ENCODE data around the gene AFF2. TPM values are rescaled to one million over a fixed set of nuclear protein-coding genes. Genes with fewer than 3 reads are reported as not detected.

The AFF2 gene
- total RNA-seq, 2 donors from 2014 or later, result 0.09 to 0.42 TPM

DNA sequence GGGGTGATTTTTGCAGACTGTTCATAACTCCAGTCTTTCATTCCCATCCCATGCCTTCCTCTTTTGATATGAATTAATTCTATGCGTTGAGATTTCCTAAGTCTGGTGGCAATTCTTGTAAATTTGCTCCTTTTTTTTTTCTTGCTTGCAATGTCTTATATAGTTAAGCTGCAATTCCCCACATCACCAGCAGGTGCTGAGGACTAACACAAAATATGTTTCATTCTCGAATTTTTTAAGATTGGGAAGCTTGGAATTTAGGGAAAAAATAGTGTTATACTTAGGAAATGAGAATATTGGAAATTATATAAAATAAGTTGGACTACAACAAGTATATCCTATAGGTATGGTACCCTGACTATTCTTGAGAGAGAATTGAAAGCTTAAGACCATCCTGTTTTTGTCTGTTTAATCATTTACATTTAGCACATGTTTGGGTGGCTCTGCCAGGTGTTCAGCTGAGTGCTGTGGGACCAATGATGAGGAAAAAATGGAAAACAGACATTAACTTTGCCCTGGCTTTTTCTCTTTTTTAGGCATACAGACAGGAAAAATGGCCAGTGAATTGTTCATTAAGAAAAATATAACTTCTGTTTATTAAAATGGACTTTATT, 30.2 kb downstream of the AFF2 start:
- intact Hi-C loops (cut with DNase I, micrococcal nuclease), result loop anchor here in 1 of 2 donors (10.0 kb wide), 1 partner anchor 56 kb away; no protein-coding TSS in a partner anchor
- DNase-seq, result peak in 1 of 2 donors; percentile 7
- ATAC-seq, result no peak

DNA sequence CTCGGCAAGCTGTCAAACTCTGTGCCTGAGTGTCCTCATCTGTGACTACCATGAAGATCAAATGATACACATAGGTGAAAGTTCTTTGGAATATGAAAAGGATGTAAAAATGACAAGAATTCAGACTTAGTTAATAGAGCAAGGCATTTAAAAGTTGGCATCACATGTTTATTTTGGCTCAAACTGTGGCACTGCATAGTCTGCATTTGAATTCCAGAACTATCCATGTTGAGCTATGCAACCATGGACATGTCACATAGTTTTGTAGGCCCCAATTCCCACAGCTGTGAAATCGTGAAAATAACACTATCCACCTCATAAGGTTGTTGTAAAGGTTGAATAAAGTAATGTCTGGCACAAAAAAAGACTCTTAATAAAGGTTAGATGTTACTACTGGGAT, 33.9 kb downstream of the AFF2 start:
- DNase-seq (no peak), ATAC-seq (no peak)

DNA sequence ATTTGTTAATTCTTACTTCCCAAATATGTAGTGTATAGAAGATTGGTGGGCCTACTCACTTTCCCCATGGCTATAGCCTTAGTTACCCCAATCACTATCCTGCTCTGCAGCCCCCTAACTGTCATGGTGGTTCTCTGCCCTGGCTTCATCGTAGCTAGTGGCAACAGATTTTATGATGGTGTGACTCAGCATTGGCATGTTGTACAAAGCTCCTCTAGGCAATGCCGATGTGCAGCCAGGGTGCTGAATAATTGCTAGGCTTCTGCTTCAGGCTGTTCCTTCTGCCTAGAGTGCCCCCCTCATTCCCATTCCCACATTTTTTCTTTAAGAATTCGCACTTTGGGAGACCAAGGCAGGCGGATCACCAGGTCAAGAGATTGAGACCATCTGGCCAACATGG, 35.2 kb downstream of the AFF2 start:
- DNase-seq (no peak), ATAC-seq (no peak)
- intact Hi-C loops (cut with DNase I, micrococcal nuclease), result loop anchor here in 1 of 2 donors (10.0 kb wide), 1 partner anchor 61 kb away; no protein-coding TSS in a partner anchor

More for the DNA sequence above, 33.9 kb downstream of the AFF2 start:
- intact Hi-C loops (cut with DNase I, micrococcal nuclease), result loop anchor here in 1 of 2 donors (10.0 kb wide), 1 partner anchor 59 kb away; no protein-coding TSS in a partner anchor

DNA sequence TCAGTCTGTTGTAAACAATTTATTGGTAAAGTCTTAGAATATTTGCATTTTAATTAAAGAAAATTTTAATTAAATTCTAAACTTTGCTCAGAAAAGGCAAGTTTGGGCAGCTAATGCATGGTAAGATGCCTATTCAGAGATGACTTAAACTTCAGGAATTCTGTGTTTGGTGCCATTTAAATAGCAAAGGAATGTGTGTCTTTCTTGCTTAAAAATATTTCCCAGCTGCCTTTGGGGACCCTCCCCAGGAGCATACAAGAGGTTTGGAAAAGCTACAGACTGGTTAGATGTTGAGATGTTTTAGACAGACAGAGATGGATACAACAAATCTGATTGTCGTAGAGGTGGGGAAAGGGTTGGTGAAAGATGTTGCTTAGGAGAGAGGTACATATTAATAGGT, 36.5 kb downstream of the AFF2 start:
- intact Hi-C loops (cut with DNase I, micrococcal nuclease), result loop anchor here in 1 of 2 donors (10.0 kb wide), 1 partner anchor 62 kb away; no protein-coding TSS in a partner anchor
- no peak for ATAC-seq
- no peak for DNase-seq

DNA sequence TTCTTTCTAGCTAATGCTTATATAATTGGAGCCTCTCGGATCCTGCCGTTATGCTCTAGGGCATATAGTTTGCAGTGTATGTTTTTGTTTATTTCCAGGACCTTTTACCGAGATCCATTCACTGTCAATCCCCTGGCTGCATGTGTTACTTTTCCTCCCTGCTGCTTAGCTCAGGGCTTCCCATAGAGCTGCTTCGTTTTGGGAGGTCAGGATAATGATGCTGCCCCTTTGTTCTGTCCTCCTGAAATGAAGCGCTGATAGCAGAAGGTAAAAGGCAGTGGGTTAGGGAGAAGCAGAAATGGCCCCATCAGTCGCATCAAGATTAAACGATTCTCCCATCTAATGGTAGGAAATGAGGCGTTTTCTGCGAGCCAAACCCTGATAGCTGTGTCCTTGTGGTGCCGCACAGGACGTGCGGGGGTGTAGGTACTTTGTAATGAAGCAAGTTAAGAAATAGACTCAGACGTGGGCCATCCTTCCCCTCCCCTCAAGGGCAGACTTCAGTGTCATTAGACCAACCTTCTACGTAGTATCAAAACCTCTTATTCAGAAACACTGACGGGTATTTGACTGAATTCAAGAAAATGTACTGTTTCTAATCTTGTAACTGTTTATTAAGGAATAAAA, 37.3 kb downstream of the AFF2 start:
- no peak for ATAC-seq
- DNase-seq, result no peak
- intact Hi-C loops (cut with DNase I, micrococcal nuclease), result loop anchor here in 1 of 2 donors (10.0 kb wide), 1 partner anchor 63 kb away; no protein-coding TSS in a partner anchor

DNA sequence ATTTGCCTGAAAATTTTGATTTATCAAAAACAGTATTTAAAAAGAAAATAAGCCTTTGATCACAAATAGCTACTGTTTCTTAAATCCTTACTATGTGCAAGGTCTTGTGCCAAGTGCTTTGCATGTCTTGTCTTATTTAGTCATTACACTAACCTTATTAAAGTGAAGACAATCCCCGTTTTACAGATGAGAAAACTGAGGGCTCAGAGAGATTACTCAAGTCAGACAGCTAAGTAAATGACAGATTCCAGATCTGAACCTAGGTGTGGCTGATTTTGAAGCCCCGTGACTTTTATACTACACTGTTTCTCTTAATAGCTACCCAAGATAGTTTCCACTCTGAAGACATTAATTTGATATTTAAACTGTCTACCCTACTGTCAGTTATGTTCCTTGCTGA, 38.2 kb downstream of the AFF2 start:
- no peak for ATAC-seq
- intact Hi-C loops (cut with DNase I, micrococcal nuclease), result loop anchor here in 1 of 2 donors (10.0 kb wide), 1 partner anchor 64 kb away; no protein-coding TSS in a partner anchor
- DNase-seq, result no peak

DNA sequence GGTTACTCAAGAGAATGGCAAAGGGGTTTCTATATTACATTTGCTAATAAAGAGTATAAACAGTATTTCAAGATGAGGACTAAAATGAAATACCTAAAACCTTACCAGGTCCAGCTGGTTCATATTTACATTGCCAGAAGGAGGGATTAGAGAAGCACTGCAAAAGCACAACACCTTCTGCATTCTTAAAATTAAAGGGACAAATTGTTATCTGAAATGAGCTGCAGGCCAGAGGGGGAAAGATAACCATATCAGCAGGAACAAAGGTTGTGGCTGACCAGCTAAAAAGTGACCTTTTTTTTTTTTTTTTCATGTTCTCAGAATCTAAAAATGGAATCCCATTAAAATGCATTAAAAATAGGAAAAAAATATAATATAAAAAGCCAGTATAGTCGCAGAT, 39.7 kb downstream of the AFF2 start:
- no peak for ATAC-seq
- intact Hi-C loops (cut with DNase I, micrococcal nuclease), result no loop called here
- no peak for DNase-seq

DNA sequence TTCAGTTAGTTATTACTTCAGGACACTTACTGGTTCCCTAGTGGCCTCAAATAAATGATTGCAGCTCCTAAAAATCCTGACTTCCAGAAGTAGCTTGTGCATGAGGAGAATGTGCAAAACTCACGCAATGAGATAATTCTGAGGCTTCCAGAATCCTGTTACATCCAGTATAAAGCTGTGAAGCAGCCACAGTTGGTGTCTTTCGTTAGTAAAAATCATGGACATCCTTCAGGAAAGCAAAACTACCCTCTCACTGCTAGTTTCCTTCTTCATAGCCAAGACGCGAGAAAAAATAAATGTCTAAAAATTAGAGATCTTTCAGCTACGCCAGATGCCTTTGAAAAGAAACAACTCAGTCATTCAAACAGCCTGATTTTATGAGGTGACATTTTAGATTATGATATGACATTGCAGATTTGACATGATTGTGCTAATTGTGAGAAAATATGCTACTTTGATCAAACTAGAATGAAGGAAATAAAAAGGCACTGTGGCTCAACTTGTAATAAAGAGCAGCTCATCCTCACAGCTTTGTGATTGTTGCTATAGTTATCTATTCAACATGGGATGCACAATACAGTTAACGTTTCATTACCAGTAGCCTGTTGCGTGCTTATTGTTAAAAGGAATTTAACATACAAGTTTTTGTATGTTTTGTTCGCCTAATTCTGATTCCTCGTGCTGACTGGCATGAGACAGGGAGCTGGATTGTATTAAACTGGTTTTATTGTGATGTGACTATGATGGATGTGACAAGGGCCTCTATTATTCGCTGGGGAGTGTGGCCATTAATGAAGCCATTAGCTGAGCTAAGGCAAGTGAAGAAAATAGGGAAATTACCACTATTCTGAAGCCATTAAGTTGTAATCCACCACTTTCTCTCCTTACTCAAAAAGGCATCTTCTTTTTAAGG, 40.5 kb downstream of the AFF2 start:
- no peak for ATAC-seq

DNA sequence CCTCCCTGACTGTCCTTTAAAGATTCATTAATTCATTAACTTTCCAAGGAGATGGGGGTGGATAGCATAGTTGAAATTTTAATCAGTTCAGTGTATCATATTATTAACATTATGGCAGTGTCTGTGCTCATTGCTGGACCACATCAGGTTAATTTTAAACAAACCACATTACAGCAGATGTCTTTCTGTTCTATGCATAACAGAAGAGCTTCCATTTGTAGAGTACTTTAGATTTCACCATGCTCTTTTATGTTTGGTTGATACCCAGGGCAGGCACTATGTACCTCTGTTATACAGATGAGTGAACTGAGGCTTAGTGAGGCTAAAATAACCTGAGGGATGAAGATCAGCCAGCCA, 41.1 kb downstream of the AFF2 start:
- intact Hi-C loops (cut with DNase I, micrococcal nuclease), result no loop called here
- ATAC-seq (no peak), DNase-seq (no peak)

More for the DNA sequence above, 40.5 kb downstream of the AFF2 start:
- intact Hi-C loops (cut with DNase I, micrococcal nuclease), result no loop called here
- DNase-seq, result no peak

DNA sequence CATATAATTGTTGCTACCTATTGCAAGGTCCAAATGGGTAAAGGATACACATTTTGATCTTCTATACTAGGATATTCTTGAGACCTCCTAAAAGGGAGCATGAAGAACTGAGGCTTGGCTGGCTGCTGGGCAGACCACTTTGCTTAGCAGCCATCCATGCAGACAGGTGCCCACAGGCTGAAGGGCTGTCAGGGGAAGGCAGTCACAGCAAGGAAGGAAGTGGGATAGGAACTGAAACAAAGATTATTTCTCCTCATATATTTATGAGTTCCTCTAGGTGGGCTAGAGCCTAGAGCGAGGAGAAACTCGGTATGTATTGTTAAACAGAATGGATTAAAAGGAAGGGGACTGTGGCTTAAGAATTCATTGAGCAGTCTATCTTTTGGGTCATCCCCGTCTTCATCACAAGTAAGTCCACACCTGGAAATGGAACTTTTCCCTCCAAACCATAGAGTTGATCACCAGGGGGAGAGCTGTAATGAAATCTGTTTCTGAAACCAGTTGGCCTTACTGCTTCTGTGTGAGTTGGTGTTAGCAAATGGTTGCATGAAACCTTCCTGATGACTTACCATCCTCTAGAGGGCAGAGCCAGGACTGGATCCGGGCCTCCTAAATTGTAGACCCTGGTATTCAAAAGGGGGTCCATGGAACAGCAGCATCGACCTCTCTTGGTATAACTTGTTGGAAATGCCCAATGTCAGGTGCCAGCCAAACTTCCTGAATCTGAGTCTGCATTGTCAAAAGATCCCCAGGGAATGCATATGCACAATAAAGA, 42.3 kb downstream of the AFF2 start:
- no peak for DNase-seq
- intact Hi-C loops (cut with DNase I, micrococcal nuclease), result no loop called here
- no peak for ATAC-seq

DNA sequence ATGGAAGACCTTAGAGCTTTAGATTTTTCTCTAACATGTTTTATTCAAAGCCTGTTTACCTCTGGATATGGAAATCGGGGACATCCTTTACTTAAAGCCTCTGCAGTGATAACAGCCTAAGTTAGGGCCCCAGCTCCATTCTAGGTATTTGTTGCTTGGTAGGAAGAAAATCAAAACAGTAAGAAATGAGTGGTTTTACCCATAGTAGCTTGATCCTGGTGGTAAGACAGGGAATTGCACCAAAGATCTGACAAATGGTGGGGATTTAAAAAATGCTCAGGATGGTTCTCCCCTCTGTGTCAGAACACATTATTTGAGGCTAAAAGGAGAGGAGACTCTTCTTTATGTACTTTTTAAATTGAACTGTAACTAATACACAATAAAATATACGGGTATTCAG, 52.4 kb downstream of the AFF2 start:
- ATAC-seq, result no peak

DNA sequence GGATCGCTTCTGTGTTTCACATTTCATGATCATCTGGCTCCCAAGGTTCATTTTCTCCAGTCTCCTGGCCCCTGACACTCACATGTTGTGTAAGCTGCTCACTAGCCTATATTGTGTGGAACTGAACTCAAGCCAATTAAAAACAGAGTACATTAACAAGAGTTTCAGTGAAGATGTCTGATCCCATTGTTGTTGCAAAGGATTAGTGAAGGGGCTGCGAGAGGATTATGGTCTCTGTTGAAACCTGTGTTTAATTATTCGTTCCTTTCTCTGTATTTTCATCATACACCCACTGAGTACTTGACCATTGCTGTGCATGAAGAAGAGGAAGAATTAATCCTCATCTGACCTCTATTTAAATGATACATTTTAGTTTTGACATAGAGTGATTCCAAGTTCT, 54.7 kb downstream of the AFF2 start:
- no peak for ATAC-seq
- DNase-seq, result no peak
- intact Hi-C loops (cut with DNase I, micrococcal nuclease), result no loop called here

More for the DNA sequence above, 52.4 kb downstream of the AFF2 start:
- no peak for DNase-seq
- intact Hi-C loops (cut with DNase I, micrococcal nuclease), result no loop called here

DNA sequence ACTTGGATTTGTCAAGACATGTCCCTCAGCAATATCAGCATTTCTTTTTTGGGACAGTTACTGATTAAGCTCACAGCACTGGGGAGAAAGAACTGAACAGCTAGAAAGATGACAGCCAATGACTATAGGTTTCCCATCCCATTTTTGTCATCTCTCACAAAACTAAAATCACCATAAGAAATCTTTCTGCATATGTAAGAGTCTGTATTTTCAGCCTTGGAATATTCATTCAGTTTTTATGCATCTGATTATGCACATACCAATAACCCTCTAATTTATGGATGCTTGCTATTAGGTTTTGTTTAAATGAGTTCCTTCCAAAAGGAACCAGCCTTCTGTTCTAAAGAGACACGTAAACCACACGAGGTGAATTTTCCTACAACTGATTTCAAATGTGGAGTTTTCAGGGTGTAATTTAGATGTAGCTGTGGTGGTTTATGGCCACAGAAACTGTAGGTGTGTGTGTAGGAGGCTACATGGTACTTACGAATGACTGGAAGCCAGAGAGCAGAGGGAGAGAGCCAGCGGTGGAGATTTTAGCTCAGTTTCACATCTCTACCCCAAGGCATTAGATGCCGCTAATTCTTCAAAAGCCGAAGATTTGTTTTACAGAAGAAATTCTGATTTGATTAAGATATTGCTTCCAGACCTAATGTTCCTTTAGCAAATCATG, 55.3 kb downstream of the AFF2 start:
- DNase-seq (no peak), ATAC-seq (no peak)
- intact Hi-C loops (cut with DNase I, micrococcal nuclease), result no loop called here

DNA sequence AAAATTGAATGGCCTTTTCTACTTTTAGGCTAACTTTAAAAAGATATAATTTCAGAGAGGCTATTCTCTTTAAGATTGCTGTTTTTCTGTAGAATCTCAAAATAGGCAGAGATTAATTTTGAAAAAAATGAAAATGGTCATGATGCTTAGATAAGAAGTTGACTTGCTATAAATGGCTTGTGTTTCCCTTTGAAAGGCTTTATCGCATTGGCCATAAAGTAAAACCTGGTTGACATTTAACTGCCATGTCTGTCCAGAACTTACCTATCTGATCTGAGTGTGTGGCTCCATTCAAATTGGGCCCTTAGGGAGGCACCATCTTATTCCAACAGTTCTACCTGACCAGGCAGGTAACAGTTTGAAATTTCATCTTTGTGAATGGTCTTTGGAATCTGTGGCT, 56.1 kb downstream of the AFF2 start:
- intact Hi-C loops (cut with DNase I, micrococcal nuclease), result no loop called here
- ATAC-seq (no peak), DNase-seq (no peak)

DNA sequence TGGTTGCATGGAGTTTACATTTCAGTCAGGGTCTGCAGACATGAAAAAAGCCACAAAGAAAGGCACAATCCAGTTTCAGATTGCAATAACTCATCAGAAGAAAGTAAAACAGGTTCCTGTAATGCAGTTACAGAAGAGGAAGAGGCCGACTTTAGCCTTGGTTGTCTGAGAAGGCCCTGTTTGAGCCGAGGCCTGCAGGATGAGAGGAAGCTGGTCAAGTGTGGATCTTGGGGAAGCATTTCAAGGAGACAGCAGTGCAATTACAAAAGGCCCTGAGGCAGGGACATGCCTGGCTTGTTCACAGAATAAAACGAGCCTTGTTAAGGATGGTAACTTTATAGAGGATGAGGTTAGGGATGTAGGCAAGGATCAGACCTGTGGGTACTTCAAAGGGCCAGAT, 62.4 kb downstream of the AFF2 start:
- ATAC-seq (no peak), DNase-seq (no peak)
- intact Hi-C loops (cut with DNase I, micrococcal nuclease), result no loop called here

DNA sequence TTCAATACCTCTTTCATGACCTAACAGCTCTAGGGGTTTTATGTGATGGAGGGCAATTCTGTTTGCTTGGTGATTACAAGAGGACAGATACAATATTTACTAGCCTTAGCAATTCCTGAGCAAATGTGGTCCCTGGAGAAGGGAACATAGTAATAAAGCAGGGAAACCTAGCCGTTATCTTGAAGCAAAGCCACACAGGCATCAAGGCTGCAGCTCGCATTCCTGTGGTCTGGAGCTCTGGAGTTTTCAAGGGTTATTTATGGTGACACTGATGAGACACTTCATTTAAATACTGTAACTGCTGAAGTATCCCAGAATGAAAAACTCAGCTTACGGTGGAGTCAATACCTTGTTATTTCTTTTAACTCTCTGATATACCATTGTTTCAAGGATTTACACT, 66.8 kb downstream of the AFF2 start:
- DNase-seq (no peak), ATAC-seq (no peak)
- intact Hi-C loops (cut with DNase I, micrococcal nuclease), result no loop called here

DNA sequence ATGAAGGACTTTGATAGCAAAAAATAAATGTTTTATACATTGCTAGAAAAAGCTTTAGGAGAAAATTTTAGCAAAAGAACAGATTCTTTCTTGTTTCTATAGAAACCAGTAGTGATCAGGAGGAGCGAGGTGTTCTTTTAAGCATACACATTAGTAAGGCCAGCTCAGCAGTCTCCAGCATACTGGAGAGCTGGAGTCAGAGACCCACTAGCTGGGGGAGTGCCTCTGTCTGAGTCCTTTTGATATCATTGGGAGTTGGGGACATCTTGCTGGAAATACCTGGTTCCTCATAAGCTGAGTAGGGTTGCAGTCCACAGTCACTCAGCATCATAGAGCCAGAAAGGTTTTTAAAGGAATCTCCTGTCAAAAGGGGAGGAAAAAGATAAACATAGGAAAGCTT, 67.4 kb downstream of the AFF2 start:
- ATAC-seq, result no peak
- DNase-seq, result no peak
- intact Hi-C loops (cut with DNase I, micrococcal nuclease), result no loop called here

DNA sequence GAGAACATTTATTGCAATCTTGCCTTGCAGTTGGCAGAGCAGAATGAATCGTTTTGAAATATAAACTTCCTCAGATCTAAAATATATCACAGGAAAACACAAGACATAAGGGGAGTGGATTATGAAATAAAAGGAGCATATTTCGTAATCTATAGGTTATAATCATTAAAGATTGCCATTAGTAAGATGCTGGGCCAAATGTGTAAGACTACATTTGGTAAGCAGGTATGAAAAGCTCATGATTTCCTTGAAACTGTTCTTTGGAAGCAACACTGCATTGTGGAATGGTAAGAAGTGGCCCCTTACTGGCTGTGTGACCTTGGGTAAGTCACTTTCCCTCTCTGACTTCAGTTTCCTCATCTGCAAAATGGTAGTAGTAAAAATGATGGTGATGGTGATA, 68.3 kb downstream of the AFF2 start:
- ATAC-seq, result no peak
- intact Hi-C loops (cut with DNase I, micrococcal nuclease), result no loop called here
- DNase-seq, result no peak
